WTC11 (cell line): ENCODE data around the gene MTF2. TPM values are rescaled to one million over a fixed set of nuclear protein-coding genes. Genes with fewer than 3 reads are reported as not detected.
"Not testable (repeated sequence)": the region's sequence is repeated elsewhere in the genome, so short reads cannot be mapped to it uniquely, and the experiment has no call there.

ENCODE experiments used
- ATAC-seq: fragments of 200-7000 bp; cut with Tn5 transposase; 2 replicates; pipeline ENCODE4 v1.10.0; 2021; ENCODE audit warnings: mild to moderate bottlenecking, moderate library complexity
- CTCF ChIA-PET: fragments of 300-600 bp; sonication (Branson Sonifier 250); formaldehyde crosslinking; loops from one replicate; lab custom pipeline; 2021; ENCODE audit warnings: antibody characterized with exemption; lab: Charles Lee
- POLR2A ChIA-PET: fragments of 350-600 bp; sonication (Branson Sonifier 250); formaldehyde crosslinking; loops from one replicate; lab custom pipeline; 2021; ENCODE audit warnings: antibody characterized with exemption; lab: Charles Lee
- DNase-seq: peaks from one replicate; pipeline ENCODE4 v3.0.0; 2021; ENCODE audit warnings: low spot score
- H3K27ac Mint-ChIP-seq: 2 replicates; pipeline ENCODE4 v1.8.0; 2021; ENCODE audit warnings: mixed read lengths
- H3K27me3 Mint-ChIP-seq: 2 replicates; pipeline ENCODE4 v1.8.0; 2021; ENCODE audit warnings: low read depth, mild to moderate bottlenecking, moderate library complexity, mixed read lengths
- H3K36me3 Mint-ChIP-seq: 2 replicates; pipeline ENCODE4 v1.8.0; 2021; ENCODE audit warnings: mixed read lengths
- H3K4me1 Mint-ChIP-seq: 2 replicates; pipeline ENCODE4 v1.8.0; 2022; ENCODE audit warnings: mixed read lengths
- H3K4me3 Mint-ChIP-seq: 2 replicates; pipeline ENCODE4 v1.8.0; 2021; ENCODE audit warnings: mild to moderate bottlenecking, moderate library complexity, mixed read lengths
- H3K9me3 Mint-ChIP-seq: 2 replicates; pipeline ENCODE4 v1.8.0; 2021; ENCODE audit warnings: mixed read lengths
- CBFB ChIP-seq: sonication (generic); formaldehyde crosslinking; IDR thresholded peaks from 2 replicates; pipeline ENCODE4 v1.8.1; 2022; ENCODE audit warnings: mild to moderate bottlenecking, low read depth, missing genetic modification reagents
- GRHL2 ChIP-seq: fragments of 250-450 bp; sonication (Bioruptor Pico); IDR thresholded peaks from 2 replicates; pipeline ENCODE4 v1.8.0; 2022; ENCODE audit warnings: mild to moderate bottlenecking, moderate library complexity; ENCODE audit not compliant: insufficient replicate concordance, severe bottlenecking
- JUN ChIP-seq: sonication (generic); formaldehyde crosslinking; IDR thresholded peaks from 2 replicates; pipeline ENCODE4 v1.8.0; 2023; ENCODE audit warnings: mild to moderate bottlenecking, missing genetic modification reagents
- MXD4 ChIP-seq: fragments of 250-450 bp; sonication (Bioruptor Pico); IDR thresholded peaks from 2 replicates; pipeline ENCODE4 v1.8.0; 2021; ENCODE audit warnings: mild to moderate bottlenecking, moderate library complexity, borderline replicate concordance
- OVOL2 ChIP-seq: fragments of 250-450 bp; sonication (Bioruptor Pico); IDR thresholded peaks from 2 replicates; pipeline ENCODE4 v1.9.0; 2021; ENCODE audit warnings: mild to moderate bottlenecking, borderline replicate concordance
- PRRX2 ChIP-seq: fragments of 250-450 bp; sonication (Bioruptor Pico); IDR thresholded peaks from 2 replicates; pipeline ENCODE4 v1.8.0; 2021; ENCODE audit warnings: mild to moderate bottlenecking
- TP53 ChIP-seq: sonication (generic); formaldehyde crosslinking; IDR thresholded peaks from 2 replicates; pipeline ENCODE4 v1.8.1; 2023; ENCODE audit warnings: mild to moderate bottlenecking, missing genetic modification reagents
- ZNF232 ChIP-seq: sonication (generic); formaldehyde crosslinking; IDR thresholded peaks from 2 replicates; pipeline ENCODE4 v1.8.0; 2022; ENCODE audit warnings: mild to moderate bottlenecking, missing genetic modification reagents
- total RNA-seq: library from RNA; stranded (reverse); gene quantifications from 3 replicates; pipeline ENCODE4 v1.2.3, GENCODE V29; 2021
- TF ChIP-seq, protein P1 (sequence below): sonication (generic); formaldehyde crosslinking; IDR thresholded peaks from 2 replicates; pipeline ENCODE4 v1.8.1; 2023; ENCODE audit warnings: mild to moderate bottlenecking, missing genetic modification reagents, borderline replicate concordance
- TF ChIP-seq, protein P2 (sequence below): sonication (generic); formaldehyde crosslinking; IDR thresholded peaks from 2 replicates; pipeline ENCODE4 v1.8.1; 2023; ENCODE audit warnings: mild to moderate bottlenecking, missing genetic modification reagents, moderate library complexity
- TF ChIP-seq, protein P3 (sequence below): sonication (generic); formaldehyde crosslinking; IDR thresholded peaks from 2 replicates; pipeline ENCODE4 v1.8.0; 2022; ENCODE audit warnings: mild to moderate bottlenecking, missing genetic modification reagents
- TF ChIP-seq, protein P4 (sequence below): sonication (generic); formaldehyde crosslinking; IDR thresholded peaks from 2 replicates; pipeline ENCODE4 v1.8.1; 2022; ENCODE audit warnings: low read depth, missing genetic modification reagents, borderline replicate concordance
- TF ChIP-seq, protein P5 (sequence below): sonication (generic); formaldehyde crosslinking; IDR thresholded peaks from 2 replicates; pipeline ENCODE4 v1.8.1; 2022; ENCODE audit warnings: mild to moderate bottlenecking, missing genetic modification reagents, moderate library complexity, borderline replicate concordance
- TF ChIP-seq, protein P6 (sequence below): fragments of 250-450 bp; sonication (Bioruptor Pico); IDR thresholded peaks from 2 replicates; pipeline ENCODE4 v2.1.2; 2022; ENCODE audit warnings: mild to moderate bottlenecking, moderate library complexity
- TF ChIP-seq, protein P7 (sequence below): sonication (generic); formaldehyde crosslinking; IDR thresholded peaks from 2 replicates; pipeline ENCODE4 v1.8.1; 2023; ENCODE audit warnings: mild to moderate bottlenecking, missing genetic modification reagents

Gene MTF2
- total RNA-seq, 1 experiment from 2014 or later: 111 TPM

DNA sequence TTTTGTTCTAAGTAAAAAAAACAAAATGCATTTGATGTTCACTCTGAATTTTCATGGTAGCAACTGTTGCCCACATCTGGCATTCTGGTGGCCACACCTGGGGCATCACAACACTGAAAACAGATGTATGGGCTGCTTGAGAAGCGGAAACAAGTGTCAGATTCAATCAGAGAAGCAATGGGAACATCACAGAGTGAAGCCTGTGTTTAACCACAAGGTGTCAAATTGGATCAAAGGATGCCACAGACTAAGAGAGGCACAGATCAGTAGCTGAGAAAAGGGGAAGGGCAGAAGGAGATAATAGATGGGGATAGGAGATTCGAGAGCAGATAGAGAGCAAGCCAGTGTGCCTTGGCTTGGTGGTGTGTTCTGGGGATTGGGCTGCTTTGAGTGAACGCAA is 49.8 kb upstream of the MTF2 start (continued):
- TF ChIP-seq, protein P1, sequence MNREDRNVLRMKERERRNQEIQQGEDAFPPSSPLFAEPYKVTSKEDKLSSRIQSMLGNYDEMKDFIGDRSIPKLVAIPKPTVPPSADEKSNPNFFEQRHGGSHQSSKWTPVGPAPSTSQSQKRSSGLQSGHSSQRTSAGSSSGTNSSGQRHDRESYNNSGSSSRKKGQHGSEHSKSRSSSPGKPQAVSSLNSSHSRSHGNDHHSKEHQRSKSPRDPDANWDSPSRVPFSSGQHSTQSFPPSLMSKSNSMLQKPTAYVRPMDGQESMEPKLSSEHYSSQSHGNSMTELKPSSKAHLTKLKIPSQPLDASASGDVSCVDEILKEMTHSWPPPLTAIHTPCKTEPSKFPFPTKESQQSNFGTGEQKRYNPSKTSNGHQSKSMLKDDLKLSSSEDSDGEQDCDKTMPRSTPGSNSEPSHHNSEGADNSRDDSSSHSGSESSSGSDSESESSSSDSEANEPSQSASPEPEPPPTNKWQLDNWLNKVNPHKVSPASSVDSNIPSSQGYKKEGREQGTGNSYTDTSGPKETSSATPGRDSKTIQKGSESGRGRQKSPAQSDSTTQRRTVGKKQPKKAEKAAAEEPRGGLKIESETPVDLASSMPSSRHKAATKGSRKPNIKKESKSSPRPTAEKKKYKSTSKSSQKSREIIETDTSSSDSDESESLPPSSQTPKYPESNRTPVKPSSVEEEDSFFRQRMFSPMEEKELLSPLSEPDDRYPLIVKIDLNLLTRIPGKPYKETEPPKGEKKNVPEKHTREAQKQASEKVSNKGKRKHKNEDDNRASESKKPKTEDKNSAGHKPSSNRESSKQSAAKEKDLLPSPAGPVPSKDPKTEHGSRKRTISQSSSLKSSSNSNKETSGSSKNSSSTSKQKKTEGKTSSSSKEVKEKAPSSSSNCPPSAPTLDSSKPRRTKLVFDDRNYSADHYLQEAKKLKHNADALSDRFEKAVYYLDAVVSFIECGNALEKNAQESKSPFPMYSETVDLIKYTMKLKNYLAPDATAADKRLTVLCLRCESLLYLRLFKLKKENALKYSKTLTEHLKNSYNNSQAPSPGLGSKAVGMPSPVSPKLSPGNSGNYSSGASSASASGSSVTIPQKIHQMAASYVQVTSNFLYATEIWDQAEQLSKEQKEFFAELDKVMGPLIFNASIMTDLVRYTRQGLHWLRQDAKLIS (CRISPR knock-in tag): no peak
- TF ChIP-seq PRRX2 (CRISPR knock-in tag): no peak
- TF ChIP-seq, protein P2, sequence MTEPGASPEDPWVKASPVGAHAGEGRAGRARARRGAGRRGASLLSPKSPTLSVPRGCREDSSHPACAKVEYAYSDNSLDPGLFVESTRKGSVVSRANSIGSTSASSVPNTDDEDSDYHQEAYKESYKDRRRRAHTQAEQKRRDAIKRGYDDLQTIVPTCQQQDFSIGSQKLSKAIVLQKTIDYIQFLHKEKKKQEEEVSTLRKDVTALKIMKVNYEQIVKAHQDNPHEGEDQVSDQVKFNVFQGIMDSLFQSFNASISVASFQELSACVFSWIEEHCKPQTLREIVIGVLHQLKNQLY (CRISPR knock-in tag): no peak
- TF ChIP-seq, protein P3, sequence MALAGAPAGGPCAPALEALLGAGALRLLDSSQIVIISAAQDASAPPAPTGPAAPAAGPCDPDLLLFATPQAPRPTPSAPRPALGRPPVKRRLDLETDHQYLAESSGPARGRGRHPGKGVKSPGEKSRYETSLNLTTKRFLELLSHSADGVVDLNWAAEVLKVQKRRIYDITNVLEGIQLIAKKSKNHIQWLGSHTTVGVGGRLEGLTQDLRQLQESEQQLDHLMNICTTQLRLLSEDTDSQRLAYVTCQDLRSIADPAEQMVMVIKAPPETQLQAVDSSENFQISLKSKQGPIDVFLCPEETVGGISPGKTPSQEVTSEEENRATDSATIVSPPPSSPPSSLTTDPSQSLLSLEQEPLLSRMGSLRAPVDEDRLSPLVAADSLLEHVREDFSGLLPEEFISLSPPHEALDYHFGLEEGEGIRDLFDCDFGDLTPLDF (CRISPR knock-in tag): no peak
- TF ChIP-seq, protein P4, sequence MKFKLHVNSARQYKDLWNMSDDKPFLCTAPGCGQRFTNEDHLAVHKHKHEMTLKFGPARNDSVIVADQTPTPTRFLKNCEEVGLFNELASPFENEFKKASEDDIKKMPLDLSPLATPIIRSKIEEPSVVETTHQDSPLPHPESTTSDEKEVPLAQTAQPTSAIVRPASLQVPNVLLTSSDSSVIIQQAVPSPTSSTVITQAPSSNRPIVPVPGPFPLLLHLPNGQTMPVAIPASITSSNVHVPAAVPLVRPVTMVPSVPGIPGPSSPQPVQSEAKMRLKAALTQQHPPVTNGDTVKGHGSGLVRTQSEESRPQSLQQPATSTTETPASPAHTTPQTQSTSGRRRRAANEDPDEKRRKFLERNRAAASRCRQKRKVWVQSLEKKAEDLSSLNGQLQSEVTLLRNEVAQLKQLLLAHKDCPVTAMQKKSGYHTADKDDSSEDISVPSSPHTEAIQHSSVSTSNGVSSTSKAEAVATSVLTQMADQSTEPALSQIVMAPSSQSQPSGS (CRISPR knock-in tag): no peak
- TF ChIP-seq GRHL2 (CRISPR knock-in tag): no peak
- no peak for TF ChIP-seq TP53 (CRISPR knock-in tag)
- TF ChIP-seq OVOL2: no peak
- TF ChIP-seq, protein P5, sequence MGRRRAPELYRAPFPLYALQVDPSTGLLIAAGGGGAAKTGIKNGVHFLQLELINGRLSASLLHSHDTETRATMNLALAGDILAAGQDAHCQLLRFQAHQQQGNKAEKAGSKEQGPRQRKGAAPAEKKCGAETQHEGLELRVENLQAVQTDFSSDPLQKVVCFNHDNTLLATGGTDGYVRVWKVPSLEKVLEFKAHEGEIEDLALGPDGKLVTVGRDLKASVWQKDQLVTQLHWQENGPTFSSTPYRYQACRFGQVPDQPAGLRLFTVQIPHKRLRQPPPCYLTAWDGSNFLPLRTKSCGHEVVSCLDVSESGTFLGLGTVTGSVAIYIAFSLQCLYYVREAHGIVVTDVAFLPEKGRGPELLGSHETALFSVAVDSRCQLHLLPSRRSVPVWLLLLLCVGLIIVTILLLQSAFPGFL (CRISPR knock-in tag): no peak
- TF ChIP-seq, protein P6, sequence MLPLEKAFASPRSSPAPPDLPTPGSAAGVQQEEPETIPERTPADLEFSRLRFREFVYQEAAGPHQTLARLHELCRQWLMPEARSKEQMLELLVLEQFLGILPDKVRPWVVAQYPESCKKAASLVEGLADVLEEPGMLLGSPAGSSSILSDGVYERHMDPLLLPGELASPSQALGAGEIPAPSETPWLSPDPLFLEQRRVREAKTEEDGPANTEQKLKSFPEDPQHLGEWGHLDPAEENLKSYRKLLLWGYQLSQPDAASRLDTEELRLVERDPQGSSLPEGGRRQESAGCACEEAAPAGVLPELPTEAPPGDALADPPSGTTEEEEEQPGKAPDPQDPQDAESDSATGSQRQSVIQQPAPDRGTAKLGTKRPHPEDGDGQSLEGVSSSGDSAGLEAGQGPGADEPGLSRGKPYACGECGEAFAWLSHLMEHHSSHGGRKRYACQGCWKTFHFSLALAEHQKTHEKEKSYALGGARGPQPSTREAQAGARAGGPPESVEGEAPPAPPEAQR (CRISPR knock-in tag): no peak
- TF ChIP-seq ZNF232 (CRISPR knock-in tag): no peak
- no peak for TF ChIP-seq JUN
- TF ChIP-seq, protein P7, sequence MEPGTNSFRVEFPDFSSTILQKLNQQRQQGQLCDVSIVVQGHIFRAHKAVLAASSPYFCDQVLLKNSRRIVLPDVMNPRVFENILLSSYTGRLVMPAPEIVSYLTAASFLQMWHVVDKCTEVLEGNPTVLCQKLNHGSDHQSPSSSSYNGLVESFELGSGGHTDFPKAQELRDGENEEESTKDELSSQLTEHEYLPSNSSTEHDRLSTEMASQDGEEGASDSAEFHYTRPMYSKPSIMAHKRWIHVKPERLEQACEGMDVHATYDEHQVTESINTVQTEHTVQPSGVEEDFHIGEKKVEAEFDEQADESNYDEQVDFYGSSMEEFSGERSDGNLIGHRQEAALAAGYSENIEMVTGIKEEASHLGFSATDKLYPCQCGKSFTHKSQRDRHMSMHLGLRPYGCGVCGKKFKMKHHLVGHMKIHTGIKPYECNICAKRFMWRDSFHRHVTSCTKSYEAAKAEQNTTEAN (CRISPR knock-in tag): no peak
- no peak for TF ChIP-seq MXD4 (CRISPR knock-in tag)
- no peak for TF ChIP-seq CBFB
- TF ChIP-seq, all 79 proteins: peak for 0

DNA sequence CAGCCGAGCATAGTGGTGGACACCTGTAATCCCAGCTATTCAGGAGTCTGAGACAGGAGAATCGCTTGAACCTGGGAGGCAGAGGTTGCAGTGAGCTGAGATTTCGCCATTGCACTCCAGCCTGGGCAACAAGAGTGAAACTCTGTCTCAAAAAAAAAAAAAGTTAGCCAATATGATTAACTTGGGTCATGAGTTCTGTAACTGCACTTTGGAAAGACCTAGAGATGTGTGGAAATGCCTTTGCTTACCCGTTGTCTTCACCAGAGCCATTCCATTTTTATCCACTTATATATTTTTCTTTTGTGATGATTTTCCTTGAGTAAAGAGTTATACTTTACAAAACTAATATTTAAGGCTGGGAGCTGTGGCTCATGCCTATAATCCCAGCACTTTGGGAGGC is 48.9 kb upstream of the MTF2 start:
- DNase-seq, H3K4me1 Mint-ChIP-seq, H3K27ac Mint-ChIP-seq, H3K36me3 Mint-ChIP-seq, POLR2A ChIA-PET, ATAC-seq, H3K9me3 Mint-ChIP-seq, H3K27me3 Mint-ChIP-seq, H3K4me3 Mint-ChIP-seq: not testable (repeated sequence)
- CTCF ChIA-PET: interaction anchor here (1.0 kb wide), 1 partner anchor 36 kb away, joined by 3 read pairs; no protein-coding TSS in a partner anchor
